ENCODE data around the gene APEX1.

Gene APEX1

DNA sequence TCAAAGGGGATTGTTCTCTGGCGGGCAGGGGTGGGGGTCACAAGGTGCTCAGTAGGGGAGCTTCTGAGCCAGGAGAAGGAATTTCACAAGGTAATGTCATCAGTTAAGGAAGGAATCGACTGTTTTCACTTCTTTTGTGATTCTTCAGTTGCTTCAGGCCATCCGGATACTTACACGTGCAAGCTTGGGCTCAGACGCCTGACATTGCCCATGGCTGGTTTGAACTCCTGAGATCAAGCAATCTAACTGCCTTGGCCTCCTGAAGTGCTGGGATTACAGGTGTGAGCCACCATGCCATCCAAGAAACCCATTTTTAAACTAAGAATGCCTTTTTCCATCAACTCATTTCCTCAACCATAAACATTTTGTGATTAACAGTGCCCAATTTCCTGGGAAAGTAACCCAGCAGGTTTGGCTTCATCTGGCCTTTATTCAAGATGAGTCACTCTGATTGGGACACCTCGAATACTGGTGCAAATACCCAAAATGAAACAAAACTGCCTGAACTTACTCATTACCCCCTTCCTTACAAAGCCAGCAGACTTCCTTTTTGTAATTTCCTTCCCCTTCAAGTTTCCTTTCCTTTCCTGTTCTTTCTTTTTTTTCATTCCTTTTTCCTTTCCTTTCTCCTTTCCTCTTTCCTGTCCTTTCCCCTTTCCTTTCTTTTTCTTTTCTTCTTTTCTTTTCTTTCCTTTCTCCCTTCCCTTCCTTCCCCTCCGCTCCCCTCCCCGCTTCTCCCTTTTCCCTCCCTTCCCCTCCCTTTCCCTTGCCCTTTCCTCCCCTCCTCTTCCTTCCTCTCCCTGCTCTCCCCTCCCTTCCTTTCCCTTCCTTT lies 40.1 kb downstream of the APEX1 start:
- Histone ChIP-seq H3K27me3 (ENCODE audit: insufficient read depth, poor library complexity, severe bottlenecking) (no peaks in the 10 kb centered on the region), H3K4me3 (replicated peaks; ENCODE audit: insufficient read depth, low read length) (no peak overlapping the region), H3K27ac (replicated peaks) (peak overlapping the region; percentile 89)
- TF ChIP-seq POLR2AphosphoS5 (IDR thresholded peaks at IDR 0.05; ENCODE audit: low read depth) (no peak), SPI1 (IDR thresholded peaks at IDR 0.05; ENCODE audit: borderline replicate concordance, low read depth) (peak; percentile 61; the same call in 1 of the 2 replicates)
- TF ChIP-seq, protein P1, sequence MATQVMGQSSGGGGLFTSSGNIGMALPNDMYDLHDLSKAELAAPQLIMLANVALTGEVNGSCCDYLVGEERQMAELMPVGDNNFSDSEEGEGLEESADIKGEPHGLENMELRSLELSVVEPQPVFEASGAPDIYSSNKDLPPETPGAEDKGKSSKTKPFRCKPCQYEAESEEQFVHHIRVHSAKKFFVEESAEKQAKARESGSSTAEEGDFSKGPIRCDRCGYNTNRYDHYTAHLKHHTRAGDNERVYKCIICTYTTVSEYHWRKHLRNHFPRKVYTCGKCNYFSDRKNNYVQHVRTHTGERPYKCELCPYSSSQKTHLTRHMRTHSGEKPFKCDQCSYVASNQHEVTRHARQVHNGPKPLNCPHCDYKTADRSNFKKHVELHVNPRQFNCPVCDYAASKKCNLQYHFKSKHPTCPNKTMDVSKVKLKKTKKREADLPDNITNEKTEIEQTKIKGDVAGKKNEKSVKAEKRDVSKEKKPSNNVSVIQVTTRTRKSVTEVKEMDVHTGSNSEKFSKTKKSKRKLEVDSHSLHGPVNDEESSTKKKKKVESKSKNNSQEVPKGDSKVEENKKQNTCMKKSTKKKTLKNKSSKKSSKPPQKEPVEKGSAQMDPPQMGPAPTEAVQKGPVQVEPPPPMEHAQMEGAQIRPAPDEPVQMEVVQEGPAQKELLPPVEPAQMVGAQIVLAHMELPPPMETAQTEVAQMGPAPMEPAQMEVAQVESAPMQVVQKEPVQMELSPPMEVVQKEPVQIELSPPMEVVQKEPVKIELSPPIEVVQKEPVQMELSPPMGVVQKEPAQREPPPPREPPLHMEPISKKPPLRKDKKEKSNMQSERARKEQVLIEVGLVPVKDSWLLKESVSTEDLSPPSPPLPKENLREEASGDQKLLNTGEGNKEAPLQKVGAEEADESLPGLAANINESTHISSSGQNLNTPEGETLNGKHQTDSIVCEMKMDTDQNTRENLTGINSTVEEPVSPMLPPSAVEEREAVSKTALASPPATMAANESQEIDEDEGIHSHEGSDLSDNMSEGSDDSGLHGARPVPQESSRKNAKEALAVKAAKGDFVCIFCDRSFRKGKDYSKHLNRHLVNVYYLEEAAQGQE (IDR thresholded peaks at IDR 0.05; ENCODE audit: insufficient replicate concordance, low read depth): no peak
- peak in 1 of 2 experiments; percentile 69 for DNase-seq (ENCODE audit: low read depth in 1 of 2, low spot score in 1 of 2)

DNA sequence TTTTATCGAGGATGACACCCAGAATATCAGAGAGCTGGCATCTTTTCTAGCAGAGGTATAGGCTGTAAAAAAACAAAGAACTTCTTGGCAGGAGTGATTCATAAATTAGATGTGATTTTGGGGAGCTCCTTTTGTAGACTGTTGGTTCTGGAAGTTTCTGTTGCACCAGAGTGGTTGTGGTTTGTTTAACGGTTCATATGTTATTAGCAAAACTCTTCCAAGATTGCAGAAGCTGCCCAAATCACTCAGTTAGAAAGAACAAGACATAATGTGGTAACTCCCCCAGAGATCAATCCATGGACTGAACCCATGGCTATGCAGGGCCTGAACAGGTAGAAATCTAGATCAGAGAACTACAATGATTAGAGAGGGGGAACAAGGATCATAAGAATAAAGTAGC lies 43.6 kb downstream of the APEX1 start:
- Histone ChIP-seq H3K27ac (replicated peaks) (peak overlapping the region; percentile 89), H3K27me3 (ENCODE audit: insufficient read depth, poor library complexity, severe bottlenecking) (no peaks in the 10 kb centered on the region), H3K4me3 (replicated peaks; ENCODE audit: insufficient read depth, low read length) (no peak overlapping the region)
- TF ChIP-seq SPI1 (IDR thresholded peaks at IDR 0.05; ENCODE audit: borderline replicate concordance, low read depth) (no peak), POLR2AphosphoS5 (IDR thresholded peaks at IDR 0.05; ENCODE audit: low read depth) (no peak), GABPA (IDR thresholded peaks at IDR 0.05; ENCODE audit: low read depth) (no peak)
- TF ChIP-seq, protein P2, sequence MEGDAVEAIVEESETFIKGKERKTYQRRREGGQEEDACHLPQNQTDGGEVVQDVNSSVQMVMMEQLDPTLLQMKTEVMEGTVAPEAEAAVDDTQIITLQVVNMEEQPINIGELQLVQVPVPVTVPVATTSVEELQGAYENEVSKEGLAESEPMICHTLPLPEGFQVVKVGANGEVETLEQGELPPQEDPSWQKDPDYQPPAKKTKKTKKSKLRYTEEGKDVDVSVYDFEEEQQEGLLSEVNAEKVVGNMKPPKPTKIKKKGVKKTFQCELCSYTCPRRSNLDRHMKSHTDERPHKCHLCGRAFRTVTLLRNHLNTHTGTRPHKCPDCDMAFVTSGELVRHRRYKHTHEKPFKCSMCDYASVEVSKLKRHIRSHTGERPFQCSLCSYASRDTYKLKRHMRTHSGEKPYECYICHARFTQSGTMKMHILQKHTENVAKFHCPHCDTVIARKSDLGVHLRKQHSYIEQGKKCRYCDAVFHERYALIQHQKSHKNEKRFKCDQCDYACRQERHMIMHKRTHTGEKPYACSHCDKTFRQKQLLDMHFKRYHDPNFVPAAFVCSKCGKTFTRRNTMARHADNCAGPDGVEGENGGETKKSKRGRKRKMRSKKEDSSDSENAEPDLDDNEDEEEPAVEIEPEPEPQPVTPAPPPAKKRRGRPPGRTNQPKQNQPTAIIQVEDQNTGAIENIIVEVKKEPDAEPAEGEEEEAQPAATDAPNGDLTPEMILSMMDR (IDR thresholded peaks at IDR 0.05; ENCODE audit: insufficient read depth, low read length): no peak
- TF ChIP-seq, protein P1 (IDR thresholded peaks at IDR 0.05; ENCODE audit: insufficient replicate concordance, low read depth): no peak
- DNase-seq (ENCODE audit: low read depth in 1 of 2, low spot score in 1 of 2): peak in 1 of 2 experiments; percentile 84

DNA sequence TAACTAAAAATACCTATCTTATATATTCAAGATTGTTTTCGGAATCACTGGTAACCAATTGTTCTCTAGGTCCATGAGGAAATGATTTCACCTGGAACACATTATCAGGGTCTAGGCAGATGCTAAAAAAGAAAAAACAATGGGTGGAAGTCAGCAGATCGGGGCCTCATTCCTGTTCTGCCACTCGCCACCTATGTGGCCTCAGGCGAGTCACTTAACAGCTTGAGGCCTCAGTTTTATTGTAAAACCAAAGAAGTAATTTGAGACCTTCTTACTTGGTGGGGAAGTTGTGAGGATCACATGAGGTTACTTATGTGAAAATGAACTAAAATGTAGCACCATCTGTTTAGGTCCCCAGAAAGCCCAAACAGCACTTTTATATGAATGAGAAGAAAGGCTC lies 44.1 kb downstream of the APEX1 start:
- Histone ChIP-seq H3K27ac (replicated peaks) (peak overlapping the region; percentile 89), H3K4me3 (replicated peaks; ENCODE audit: insufficient read depth, low read length) (no peak overlapping the region), H3K27me3 (ENCODE audit: insufficient read depth, poor library complexity, severe bottlenecking) (no peaks in the 10 kb centered on the region)
- no peak for TF ChIP-seq SPI1 (IDR thresholded peaks at IDR 0.05; ENCODE audit: borderline replicate concordance, low read depth)
- TF ChIP-seq, protein P1 (IDR thresholded peaks at IDR 0.05; ENCODE audit: insufficient replicate concordance, low read depth): no peak
- TF ChIP-seq, protein P2 (IDR thresholded peaks at IDR 0.05; ENCODE audit: insufficient read depth, low read length): no peak
- TF ChIP-seq POLR2AphosphoS5 (IDR thresholded peaks at IDR 0.05; ENCODE audit: low read depth): no peak
- no peak for TF ChIP-seq GABPA (IDR thresholded peaks at IDR 0.05; ENCODE audit: low read depth)
- peak in 1 of 2 experiments; percentile 49 for DNase-seq (ENCODE audit: low read depth in 1 of 2, low spot score in 1 of 2)

Data from HL-60 (cell line).